D341Med (cell line): ENCODE data around the gene MGMT.

ENCODE experiments used
- DNase-seq: peaks from one replicate; pipeline ENCODE4 v3.0.0; 2012; ENCODE audit warnings: low spot score

The MGMT gene

DNA sequence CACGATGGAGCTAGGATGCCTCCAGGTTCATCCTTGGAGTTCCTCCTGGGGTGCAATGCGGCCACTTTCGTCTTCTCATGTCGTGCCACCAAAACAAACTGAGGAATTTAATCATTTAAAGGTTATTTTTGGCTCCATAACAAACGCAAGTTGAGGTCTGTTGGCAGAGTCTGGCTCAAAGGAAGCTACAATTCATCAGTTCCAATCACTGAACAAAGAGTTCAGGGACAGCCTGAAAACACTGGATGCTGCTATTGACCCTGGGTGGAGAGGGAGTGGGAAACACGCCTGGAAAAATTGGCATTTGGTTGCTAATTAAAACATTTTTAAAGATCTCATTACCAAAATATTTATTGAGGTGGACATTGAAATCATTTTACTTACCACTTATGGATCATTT, 11.4 kb upstream of the MGMT start:
- DNase-seq: no peak

GRCh38 chr10:129459762-129460539, 7.1 kb upstream of the MGMT start:
- no peak for DNase-seq

DNA sequence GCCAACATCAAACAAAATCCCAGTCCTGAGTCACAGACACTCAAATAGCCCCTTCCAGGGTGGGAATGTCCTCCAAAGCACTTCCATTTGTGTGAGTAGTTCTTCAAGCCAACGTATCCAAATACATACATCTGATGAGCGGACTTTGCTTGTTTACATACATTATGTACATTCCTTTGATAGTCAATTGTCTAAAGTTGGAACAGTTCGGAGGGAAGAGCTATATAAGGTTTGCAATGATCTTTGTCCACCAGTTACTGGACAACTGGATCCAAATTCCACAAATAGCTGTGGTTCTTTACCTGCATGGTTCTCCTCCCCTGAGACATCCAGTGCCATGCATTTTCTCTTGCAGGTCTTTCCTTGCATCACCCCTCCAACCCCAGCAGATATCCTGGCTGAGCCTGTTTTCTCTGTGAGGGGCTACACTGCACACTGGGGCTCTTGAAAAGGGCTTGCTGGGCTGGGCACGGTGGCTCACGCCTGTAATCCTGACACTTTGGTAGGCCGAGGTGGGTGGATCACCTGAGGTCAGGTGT, 4.7 kb upstream of the MGMT start:
- DNase-seq: no peak

GRCh38 chr10:129464251-129464650, 2.8 kb upstream of the MGMT start:
- no peak for DNase-seq

DNA sequence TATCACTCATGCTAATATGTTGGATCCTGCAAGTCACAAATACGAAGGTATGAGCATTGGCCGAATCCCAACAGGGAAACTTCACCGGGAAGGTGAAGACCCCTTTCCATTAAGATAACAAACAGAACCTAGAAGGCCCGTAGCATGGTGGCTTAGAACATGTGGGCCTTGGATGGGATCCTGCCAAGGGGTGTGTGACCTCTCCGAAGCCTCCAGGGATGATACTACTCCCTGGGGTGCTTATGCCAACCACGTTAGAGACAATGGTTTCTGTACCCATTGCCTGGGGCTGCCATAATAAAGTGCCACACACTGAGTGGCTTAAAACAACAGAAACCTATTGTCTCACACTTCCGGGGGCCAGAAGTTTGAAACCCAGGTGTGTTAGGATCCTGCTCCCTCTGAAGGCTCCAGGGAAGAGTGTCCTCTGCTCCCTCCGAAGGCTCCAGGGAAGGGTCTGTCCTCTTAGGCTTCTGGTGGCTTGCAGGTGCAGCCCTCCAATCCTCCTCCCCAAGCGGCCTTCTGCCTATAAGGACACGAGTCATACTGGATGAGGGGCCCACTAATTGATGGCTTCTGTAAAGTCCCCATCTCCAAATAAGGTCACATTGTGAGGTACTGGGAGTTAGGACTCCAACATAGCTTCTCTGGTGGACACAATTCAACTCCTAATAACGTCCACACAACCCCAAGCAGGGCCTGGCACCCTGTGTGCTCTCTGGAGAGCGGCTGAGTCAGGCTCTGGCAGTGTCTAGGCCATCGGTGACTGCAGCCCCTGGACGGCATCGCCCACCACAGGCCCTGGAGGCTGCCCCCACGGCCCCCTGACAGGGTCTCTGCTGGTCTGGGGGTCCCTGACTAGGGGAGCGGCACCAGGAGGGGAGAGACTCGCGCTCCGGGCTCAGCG, 992 bp upstream of the MGMT start:
- no peak for DNase-seq

GRCh38 chr10:129467359-129468064, 471 bp downstream of the MGMT start:
- no peak for DNase-seq

- no peak for DNase-seq
Measured at GRCh38 chr10:129468187-129468586, 1.1 kb downstream of the MGMT start.

DNA sequence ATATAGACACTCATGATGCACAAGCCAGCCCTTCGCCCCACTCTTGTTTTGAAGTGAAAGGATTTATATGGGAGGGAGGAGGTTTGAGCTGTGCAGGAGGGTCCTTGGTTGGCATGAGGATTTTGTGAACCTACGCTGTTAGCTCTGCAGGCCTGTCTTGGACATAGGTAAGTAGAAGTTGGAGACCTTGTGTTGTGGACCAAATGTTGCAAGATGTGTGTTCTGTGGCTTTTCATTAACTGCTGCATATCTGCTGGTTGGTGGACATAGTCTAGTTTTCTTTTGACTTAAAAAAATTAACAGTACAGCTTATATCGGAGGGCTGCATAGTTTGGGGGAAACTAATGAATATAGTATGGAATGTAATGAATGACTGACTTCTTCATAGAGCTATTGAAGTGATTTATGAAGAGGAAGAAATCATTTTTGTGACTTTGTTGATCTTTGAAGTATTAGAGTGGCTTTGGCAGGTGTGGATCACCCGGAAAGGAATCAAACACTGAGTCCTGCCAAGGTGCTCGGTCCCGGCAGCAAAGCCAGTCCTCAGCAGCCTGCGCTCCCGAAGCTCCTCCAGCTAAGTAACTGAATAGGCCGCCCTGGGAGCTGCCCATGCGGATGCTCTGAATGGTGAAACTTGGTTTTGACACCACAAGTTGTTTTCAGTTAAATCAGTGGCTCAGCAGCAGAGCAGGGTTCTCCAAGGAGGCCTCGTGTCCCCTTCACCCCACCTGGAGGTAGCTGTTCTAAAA, 3.2 kb downstream of the MGMT start:
- DNase-seq: no peak

DNA sequence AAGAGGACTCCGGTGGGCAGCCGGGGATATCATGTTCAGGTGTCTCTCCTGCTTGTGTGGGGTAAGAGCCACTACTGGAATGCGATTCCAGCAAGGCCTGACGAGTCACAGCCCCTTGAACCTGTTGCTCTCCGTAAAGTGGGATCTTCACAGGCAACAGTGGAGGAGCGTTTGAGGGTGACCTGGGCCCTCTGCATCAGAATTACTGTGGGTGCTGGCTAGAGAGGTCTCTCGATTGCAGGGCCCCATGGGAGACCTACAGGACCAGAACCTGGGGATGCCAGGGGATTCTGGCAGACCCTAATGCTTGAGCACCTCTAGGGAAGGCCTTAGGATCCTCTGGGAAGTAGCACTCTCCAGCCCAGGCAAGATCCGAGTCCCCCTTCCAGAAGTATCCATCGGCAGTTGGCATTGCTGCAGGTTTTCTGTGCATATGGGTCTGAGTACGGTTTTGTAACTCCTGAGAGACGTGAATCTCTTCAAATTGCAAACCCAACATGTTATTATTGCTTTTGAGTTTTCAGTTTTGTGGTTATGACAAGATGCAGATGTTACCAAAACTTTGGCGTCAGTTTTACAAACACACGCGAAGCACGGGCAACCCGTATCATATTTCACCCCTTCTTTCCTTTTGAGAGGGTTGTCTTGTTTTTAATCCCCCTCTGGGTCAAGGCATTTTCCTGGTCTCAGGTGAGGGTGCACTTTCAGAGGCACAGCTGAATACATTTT, 4.6 kb downstream of the MGMT start:
- no peak for DNase-seq

DNA sequence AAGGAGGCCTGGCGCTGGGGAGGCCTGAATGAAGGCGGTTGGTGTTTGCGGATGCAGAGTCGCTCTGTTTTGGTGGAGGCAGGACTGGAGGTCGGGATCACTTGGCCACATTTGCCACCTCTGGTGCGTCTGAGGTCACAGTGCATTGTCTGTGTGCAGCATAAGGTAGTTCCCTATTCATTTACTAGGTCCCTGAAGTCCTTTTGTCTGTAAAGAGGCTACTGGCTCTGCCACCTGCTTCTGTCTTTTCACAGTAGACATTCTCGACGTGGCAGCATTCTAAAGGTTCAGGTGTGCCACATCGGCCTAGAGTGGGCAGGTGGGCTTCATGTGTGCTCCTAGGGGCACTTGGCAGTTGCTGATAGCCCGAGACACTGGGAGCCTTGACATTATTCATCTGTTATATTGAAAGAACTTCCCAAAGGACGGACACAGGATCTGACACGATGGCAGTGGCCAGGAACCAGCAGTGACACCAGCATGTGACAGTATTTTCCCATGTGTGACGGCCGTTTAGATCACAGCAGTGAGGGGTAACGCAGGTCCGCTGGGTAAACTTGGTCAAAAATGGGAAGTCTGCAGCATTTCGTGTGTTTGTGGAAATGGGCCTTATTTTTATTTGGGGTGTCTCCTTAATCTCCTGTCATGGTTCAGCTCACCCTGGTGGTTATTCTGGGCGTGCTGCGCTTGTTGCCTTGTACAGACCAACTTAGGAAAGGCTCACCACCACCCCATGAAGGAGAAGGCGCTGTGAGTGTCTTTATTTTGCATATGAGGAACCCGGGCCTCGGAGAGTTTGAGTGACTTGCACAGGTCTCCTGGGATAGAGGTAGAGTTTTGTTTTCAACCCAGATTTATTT, 5.9 kb downstream of the MGMT start:
- DNase-seq: no peak

GRCh38 chr10:129474642-129475041, 7.6 kb downstream of the MGMT start:
- no peak for DNase-seq

GRCh38 chr10:129476431-129476830, 9.4 kb downstream of the MGMT start:
- no peak for DNase-seq

DNA sequence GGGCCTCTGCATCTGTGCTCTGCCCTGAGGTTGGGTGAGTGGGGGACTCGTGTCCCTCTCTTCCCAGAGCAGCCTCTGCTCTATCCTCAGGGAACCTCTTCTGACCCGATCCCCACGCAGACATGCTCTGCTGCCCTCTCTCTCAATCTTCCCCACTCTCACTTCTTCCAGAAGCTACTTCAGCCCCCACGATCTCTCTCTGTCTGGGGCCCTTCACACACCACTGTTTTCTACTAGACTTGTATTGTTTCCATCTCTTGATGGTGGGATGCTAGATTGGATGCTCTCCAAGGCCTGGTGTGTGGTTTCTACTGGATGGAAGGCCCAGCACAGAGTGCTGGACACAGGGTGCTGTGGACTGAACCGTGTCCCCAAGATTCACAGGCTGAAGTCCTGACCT, 10.0 kb downstream of the MGMT start:
- no peak for DNase-seq

DNA sequence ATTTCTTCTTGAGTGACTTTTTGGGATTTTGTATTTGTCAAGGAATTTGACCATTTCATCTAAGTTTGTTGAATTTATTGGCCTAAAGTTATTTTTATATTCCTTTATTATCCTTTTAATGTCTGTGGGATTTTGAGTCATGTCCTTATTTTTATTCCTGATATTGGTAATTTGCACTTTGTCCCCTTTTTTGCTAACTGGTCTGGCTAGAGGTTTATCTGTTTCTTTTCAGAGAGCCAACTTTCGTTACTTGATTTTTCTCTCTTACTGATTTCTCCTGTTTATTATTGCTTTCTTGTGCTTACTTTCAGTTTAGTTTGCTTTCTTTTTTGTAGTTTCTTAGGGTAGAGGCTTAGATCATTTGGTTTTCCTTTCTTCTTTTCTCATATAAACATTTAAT, 14.6 kb downstream of the MGMT start:
- no peak for DNase-seq

- no peak for DNase-seq
Measured at GRCh38 chr10:129483430-129484010, 16.5 kb downstream of the MGMT start.

DNA sequence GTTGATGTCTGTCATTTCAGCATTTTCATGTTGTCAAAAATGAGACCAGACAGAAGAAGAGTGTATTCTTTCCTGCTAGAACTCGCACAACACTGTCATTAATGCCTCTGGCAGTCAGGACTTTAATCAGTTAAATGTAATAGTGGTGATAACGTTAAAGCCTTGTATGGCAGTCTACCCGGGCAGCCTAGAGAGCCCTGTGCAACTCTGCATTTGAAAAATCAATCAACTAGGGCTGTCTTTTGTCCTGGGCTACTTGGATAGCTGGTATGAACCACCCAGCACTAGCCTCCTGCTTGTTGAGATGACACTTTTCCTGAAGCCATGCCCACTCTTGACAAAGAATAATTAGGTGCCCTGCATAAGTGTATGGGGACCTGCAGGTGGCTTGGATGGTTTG, 19.8 kb downstream of the MGMT start:
- DNase-seq: no peak

DNA sequence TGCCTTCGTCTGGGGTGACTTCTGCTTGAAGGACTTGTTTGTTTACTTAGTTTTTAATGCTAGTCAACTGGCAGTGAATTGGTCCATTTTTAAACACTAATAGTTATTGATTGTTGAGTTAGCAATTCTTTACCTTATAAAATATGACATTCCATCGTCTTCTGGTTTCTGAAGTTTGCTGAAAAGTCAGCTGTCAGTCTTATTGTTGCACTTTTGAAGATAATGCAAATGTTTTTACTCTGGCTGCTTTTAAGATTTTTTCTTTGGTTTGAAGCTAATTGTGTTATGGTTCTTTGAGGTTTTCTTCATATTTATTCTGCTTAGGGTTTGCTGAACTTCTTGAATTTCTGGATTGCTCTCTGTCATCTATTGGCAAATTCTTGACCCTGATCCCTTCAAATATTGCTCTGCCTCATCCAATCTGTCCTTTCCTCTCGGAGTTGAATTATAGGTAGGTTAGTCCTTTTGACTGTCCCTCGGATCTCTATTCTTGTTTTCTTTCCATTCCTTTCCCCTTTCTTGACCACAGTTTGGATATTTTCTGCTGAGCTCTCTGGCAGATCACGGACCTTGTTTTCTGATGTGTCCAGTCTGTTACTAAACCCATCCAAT, 24.2 kb downstream of the MGMT start:
- no peak for DNase-seq

GRCh38 chr10:129494176-129494575, 27.1 kb downstream of the MGMT start:
- no peak for DNase-seq

DNA sequence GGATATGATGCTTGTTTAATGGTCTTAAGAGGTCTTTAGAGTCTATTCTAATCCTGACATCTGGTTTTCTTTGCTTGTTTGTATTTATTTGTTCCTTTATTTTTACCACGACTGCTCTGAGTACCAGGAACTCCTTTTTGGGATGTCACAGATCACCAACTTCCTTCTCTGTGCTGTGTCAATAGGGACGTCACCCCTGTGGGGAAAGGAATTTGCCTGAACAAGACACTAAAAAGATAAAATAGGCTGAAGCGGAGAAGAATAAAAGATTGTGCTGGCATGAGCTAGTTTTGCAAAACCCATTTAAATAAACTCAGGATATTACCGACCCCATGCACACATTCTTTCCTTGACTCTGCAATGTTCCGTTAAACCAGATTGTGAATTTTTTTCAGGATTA, 27.7 kb downstream of the MGMT start:
- DNase-seq: no peak
